Dermis microvascular lymphatic vessel endothelial cell (primary cell): ENCODE data around the gene SOX6. TPM values are rescaled to one million over a fixed set of nuclear protein-coding genes. Genes with fewer than 3 reads are reported as not detected.
"Not testable (repeated sequence)": the region's sequence is repeated elsewhere in the genome, so short reads cannot be mapped to it uniquely, and the experiment has no call there.

ENCODE experiments used
- DNase-seq, 2 donors: peaks; one replicate each; pipeline versions ENCODE4 v3.0.0 to v3.0.0-alpha.2; 2010; ENCODE audit warnings: low read depth in 2 of 2
- total RNA-seq: library from RNA; depleted of rRNA; stranded (reverse); fragments of >200 nt; gene quantifications from 2 replicates; pipeline ENCODE4 v1.2.1, GENCODE V29; 2014

Gene SOX6
- total RNA-seq, 1 donor from 2014 or later, result under 0.01 TPM

- DNase-seq, result no peak
Observed at GRCh38 chr11:16154715-16155396, 201.5 kb downstream of the SOX6 start.

GRCh38 chr11:16153951-16154350 lies 202.4 kb downstream of the SOX6 start:
- no peak for DNase-seq

- no peak for DNase-seq
Observed at GRCh38 chr11:16151138-16151537, 205.2 kb downstream of the SOX6 start.

- DNase-seq, result no peak
Observed at GRCh38 chr11:16149476-16149875, 206.9 kb downstream of the SOX6 start.

GRCh38 chr11:16148301-16148931 lies 207.9 kb downstream of the SOX6 start:
- no peak for DNase-seq

GRCh38 chr11:16146980-16147379 lies 209.4 kb downstream of the SOX6 start:
- not testable (repeated sequence) for DNase-seq

- not testable (repeated sequence) for DNase-seq
Observed at GRCh38 chr11:16141614-16142013, 214.7 kb downstream of the SOX6 start.

- not testable (repeated sequence) for DNase-seq
Observed at GRCh38 chr11:16141162-16141561, 215.2 kb downstream of the SOX6 start.

GRCh38 chr11:16136792-16137390 lies 219.5 kb downstream of the SOX6 start:
- no peak for DNase-seq

- no peak for DNase-seq
Observed at GRCh38 chr11:16133867-16134266, 222.5 kb downstream of the SOX6 start.

- DNase-seq, result no peak
Observed at GRCh38 chr11:16127732-16128131, 228.6 kb downstream of the SOX6 start.

- DNase-seq, result no peak
Observed at GRCh38 chr11:16126362-16126761, 230.0 kb downstream of the SOX6 start.

GRCh38 chr11:16125796-16126195 lies 230.6 kb downstream of the SOX6 start:
- no peak for DNase-seq

- DNase-seq, result no peak
Observed at GRCh38 chr11:16124390-16124789, 232.0 kb downstream of the SOX6 start.

GRCh38 chr11:16121853-16122252 lies 234.5 kb downstream of the SOX6 start:
- no peak for DNase-seq

GRCh38 chr11:16120008-16120407 lies 236.3 kb downstream of the SOX6 start:
- no peak for DNase-seq

GRCh38 chr11:16117989-16118756 lies 238.2 kb downstream of the SOX6 start:
- DNase-seq, result no peak

GRCh38 chr11:16114978-16115871 lies 241.1 kb downstream of the SOX6 start:
- no peak for DNase-seq

- no peak for DNase-seq
Observed at GRCh38 chr11:16114431-16114830, 241.9 kb downstream of the SOX6 start.

- DNase-seq, result no peak
Observed at GRCh38 chr11:16111690-16112089, 244.7 kb downstream of the SOX6 start.

GRCh38 chr11:16110886-16111285 lies 245.5 kb downstream of the SOX6 start:
- no peak for DNase-seq
